ENCODE data around the gene CDYL.

CDYL gene

GRCh38 chr6:4803343-4803744 lies 27.1 kb downstream of the CDYL start:
- H3K9me3 ChIP-seq, result no peaks in the 10 kb centered on the region
- no peak overlapping the region for H3K27ac ChIP-seq
- H3K4me1 ChIP-seq (ENCODE audit: control insufficient read depth in 1 of 2, insufficient read depth in 1 of 2, low read depth in 1 of 2, low read length in 1 of 2), result no peaks in the 10 kb centered on the region
- no peaks in the 10 kb centered on the region for H3K27me3 ChIP-seq
- H3K4me3 ChIP-seq (ENCODE audit: low read depth in 1 of 2, low read length in 1 of 2), result no peak overlapping the region
- H3K36me3 ChIP-seq, result no peaks in the 10 kb centered on the region
- TF ChIP-seq CTCF (IDR thresholded peaks at IDR 0.05), result no peak

DNA sequence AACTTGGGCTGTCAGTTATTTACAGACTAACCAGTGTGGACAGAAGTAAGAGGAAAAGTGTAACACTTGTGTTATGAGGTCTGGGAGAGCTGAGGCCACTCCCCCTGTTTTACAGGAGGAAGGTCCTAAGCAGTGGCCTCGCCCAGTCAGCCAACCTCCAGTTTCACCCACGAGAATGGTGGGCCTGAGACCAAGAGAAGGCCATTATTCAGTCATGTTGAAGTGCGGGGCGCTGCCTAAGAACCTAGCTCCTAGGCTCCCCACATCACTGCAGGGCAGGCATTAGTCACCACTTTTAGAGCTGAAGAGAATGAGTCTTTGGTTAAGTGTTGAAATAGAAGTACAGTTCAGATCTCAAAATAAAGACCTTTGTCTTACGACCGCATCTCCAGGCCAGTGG lies 27.9 kb downstream of the CDYL start:
- Histone ChIP-seq H3K9me3 (no peaks in the 10 kb centered on the region), H3K4me1 (ENCODE audit: control insufficient read depth in 1 of 2, insufficient read depth in 1 of 2, low read depth in 1 of 2, low read length in 1 of 2) (no peaks in the 10 kb centered on the region), H3K27me3 (no peaks in the 10 kb centered on the region), H3K27ac (no peak overlapping the region), H3K36me3 (no peaks in the 10 kb centered on the region), H3K4me3 (ENCODE audit: low read depth in 1 of 2, low read length in 1 of 2) (no peak overlapping the region)
- TF ChIP-seq CTCF (IDR thresholded peaks at IDR 0.05), result no peak

DNA sequence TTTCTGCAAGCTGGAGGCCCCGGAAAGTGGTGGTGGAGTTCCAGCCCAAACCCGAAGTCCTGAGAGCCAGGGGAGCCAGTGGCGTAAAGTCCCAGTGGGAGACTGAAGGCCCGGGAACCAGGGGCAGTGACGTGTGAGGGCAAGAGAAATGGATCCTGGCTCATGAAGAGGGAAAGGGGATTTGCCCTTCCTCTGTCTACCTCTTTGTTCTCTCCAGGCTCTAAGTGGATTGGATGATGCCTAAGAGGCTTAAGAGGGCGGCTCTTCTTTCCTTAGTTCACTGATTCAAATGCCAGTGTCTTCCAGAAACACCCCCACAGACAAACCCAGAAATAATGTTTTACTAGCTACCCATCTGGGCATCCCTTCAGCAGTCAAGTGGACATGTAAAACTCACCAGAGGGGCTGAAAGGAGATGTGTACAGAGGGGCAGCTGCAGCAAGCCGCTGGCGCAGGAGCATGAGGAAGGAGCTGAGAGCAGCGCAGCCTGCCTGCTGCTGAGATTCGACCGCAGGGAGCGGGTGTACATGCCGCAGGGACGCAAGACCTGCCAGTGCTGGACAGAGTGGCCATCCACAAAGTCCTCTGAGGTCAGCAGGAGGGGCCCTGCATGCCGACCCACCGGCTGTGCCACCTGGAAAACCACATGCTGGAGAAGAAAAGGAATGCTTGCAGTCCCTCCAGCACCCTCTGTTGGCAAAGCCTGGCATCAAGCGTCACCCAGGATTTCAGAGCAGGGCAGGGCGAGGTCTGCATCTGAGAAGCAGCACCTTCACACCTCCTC lies 29.5 kb downstream of the CDYL start:
- H3K36me3 ChIP-seq, result no peaks in the 10 kb centered on the region
- H3K27me3 ChIP-seq, result no peaks in the 10 kb centered on the region
- no peak overlapping the region for H3K4me3 ChIP-seq (ENCODE audit: low read depth in 1 of 2, low read length in 1 of 2)
- H3K27ac ChIP-seq, result no peak overlapping the region
- no peaks in the 10 kb centered on the region for H3K9me3 ChIP-seq
- TF ChIP-seq CTCF (IDR thresholded peaks at IDR 0.05), result no peak
- no peaks in the 10 kb centered on the region for H3K4me1 ChIP-seq (ENCODE audit: control insufficient read depth in 1 of 2, insufficient read depth in 1 of 2, low read depth in 1 of 2, low read length in 1 of 2)

- Histone ChIP-seq H3K36me3 (no peaks in the 10 kb centered on the region), H3K9me3 (no peaks in the 10 kb centered on the region), H3K4me3 (ENCODE audit: low read depth in 1 of 2, low read length in 1 of 2) (no peak overlapping the region), H3K27ac (no peak overlapping the region), H3K27me3 (no peaks in the 10 kb centered on the region), H3K4me1 (ENCODE audit: control insufficient read depth in 1 of 2, insufficient read depth in 1 of 2, low read depth in 1 of 2, low read length in 1 of 2) (no peaks in the 10 kb centered on the region)
- no peak for TF ChIP-seq CTCF (IDR thresholded peaks at IDR 0.05)
Measured at GRCh38 chr6:4806337-4806725, 30.1 kb downstream of the CDYL start.

- no peak overlapping the region for H3K27ac ChIP-seq
- H3K36me3 ChIP-seq, result no peaks in the 10 kb centered on the region
- peaks cover 2 to 4% of the 10 kb centered on the region in 2 experiments for H3K4me1 ChIP-seq (ENCODE audit: control insufficient read depth in 1 of 2, insufficient read depth in 1 of 2, low read depth in 1 of 2, low read length in 1 of 2)
- H3K27me3 ChIP-seq, result no peaks in the 10 kb centered on the region
- no peaks in the 10 kb centered on the region for H3K9me3 ChIP-seq
- TF ChIP-seq CTCF (IDR thresholded peaks at IDR 0.05), result no peak
- H3K4me3 ChIP-seq (ENCODE audit: low read depth in 1 of 2, low read length in 1 of 2), result no peak overlapping the region
Measured at GRCh38 chr6:4806791-4807190, 30.6 kb downstream of the CDYL start.

All from neutrophil (primary cell).